Measurements from ENCODE around the gene CALHM2. TPM values are rescaled to one million over a fixed set of nuclear protein-coding genes. Genes with fewer than 3 reads are reported as not detected.

CALHM2 gene
- total RNA-seq, 1 experiment from 2014 or later = 5.9 TPM

- intact Hi-C loops (cut with micrococcal nuclease; ENCODE audit: unreplicated experiment) = no loop called here
- TF ChIP-seq TCF7L2 (IDR thresholded peaks at IDR 0.05; ENCODE audit: low read depth, low read length) (no peak), REST (IDR thresholded peaks at IDR 0.05; ENCODE audit: insufficient read depth in 1 of 2, low read depth in 2 of 2, low read length in 1 of 2) (no peak), POLR2AphosphoS5 (IDR thresholded peaks at IDR 0.05; ENCODE audit: low read depth, low read length) (no peak), CTCF (IDR thresholded peaks at IDR 0.05) (no peak)
- H3K36me3 ChIP-seq (ENCODE audit: control insufficient read depth, insufficient read depth, low read length) = no peaks in the 10 kb centered on the region
- no peak for DNase-seq (ENCODE audit: low read depth, low spot score)
- no peaks in the 10 kb centered on the region for H3K9me3 ChIP-seq (ENCODE audit: control insufficient read depth, insufficient read depth, low read depth, low read length)
- H3K27ac ChIP-seq (ENCODE audit: low read length) = no peak overlapping the region
- in situ Hi-C loops (cut with HindIII; ENCODE audit: low pct_unique_long_range_greater_than_20kb, low sequenced_read_pairs) = no loop called here
- peaks cover 32% of the 10 kb centered on the region for H3K27me3 ChIP-seq (ENCODE audit: control insufficient read depth, insufficient read depth, low read length)
- no peak overlapping the region for H3K4me3 ChIP-seq (ENCODE audit: low read depth in 2 of 2, low read length in 2 of 2)
- no TSS peak for BruUV-seq (replicated peaks)
- no peaks in the 10 kb centered on the region for H3K4me1 ChIP-seq (ENCODE audit: control insufficient read depth, insufficient read depth, low read length)
- ATAC-seq = no peak
- CTCF ChIA-PET = interaction anchor here (0.6 kb wide), 1 partner anchor 43 kb away, joined by 16 read pairs; no protein-coding TSS in a partner anchor
- POLR2A ChIA-PET = interaction anchor here (0.5 kb wide), 1 partner anchor 115 kb away, joined by 4 read pairs; no protein-coding TSS in a partner anchor
Measured at GRCh38 chr10:103498936-103499638, 46.9 kb upstream of the CALHM2 start.

GRCh38 chr10:103497161-103497915 is 45.2 kb upstream of the CALHM2 start:
- Histone ChIP-seq H3K27ac (ENCODE audit: low read length) (no peak overlapping the region), H3K27me3 (ENCODE audit: control insufficient read depth, insufficient read depth, low read length) (peaks cover 37% of the 10 kb centered on the region), H3K9me3 (ENCODE audit: control insufficient read depth, insufficient read depth, low read depth, low read length) (no peaks in the 10 kb centered on the region), H3K36me3 (ENCODE audit: control insufficient read depth, insufficient read depth, low read length) (no peaks in the 10 kb centered on the region), H3K4me3 (ENCODE audit: low read depth in 2 of 2, low read length in 2 of 2) (no peak overlapping the region), H3K4me1 (ENCODE audit: control insufficient read depth, insufficient read depth, low read length) (peaks cover 4% of the 10 kb centered on the region; the same call in 1 of the 2 replicates)
- intact Hi-C loops (cut with micrococcal nuclease; ENCODE audit: unreplicated experiment) (no loop called here), in situ Hi-C loops (cut with HindIII; ENCODE audit: low pct_unique_long_range_greater_than_20kb, low sequenced_read_pairs) (no loop called here)
- ChIA-PET POLR2A (interaction anchor here (0.6 kb wide), 2 partner anchors 18 to 158 kb away, joined by 3 to 7 read pairs; no protein-coding TSS in a partner anchor), CTCF (no interaction called here)
- ATAC-seq (no peak), DNase-seq (ENCODE audit: low read depth, low spot score) (no peak)
- no peak for TF ChIP-seq CTCF (IDR thresholded peaks at IDR 0.05)
- no peak for TF ChIP-seq SIN3A (IDR thresholded peaks at IDR 0.05; ENCODE audit: borderline replicate concordance, insufficient read depth, low read depth, low read length)
- TF ChIP-seq POLR2AphosphoS5 (IDR thresholded peaks at IDR 0.05; ENCODE audit: low read depth, low read length) = no peak
- no TSS peak for BruUV-seq (replicated peaks)

Data from Panc1 (cell line).